T1000 (cell line): Measurements from ENCODE around the gene TBC1D10A.

ENCODE experiments used
- DNase-seq: peaks from one replicate; lab custom pipeline; 2025; ENCODE audit warnings: mixed read lengths; lab: John Stamatoyannopoulos, UW

Gene TBC1D10A

DNA sequence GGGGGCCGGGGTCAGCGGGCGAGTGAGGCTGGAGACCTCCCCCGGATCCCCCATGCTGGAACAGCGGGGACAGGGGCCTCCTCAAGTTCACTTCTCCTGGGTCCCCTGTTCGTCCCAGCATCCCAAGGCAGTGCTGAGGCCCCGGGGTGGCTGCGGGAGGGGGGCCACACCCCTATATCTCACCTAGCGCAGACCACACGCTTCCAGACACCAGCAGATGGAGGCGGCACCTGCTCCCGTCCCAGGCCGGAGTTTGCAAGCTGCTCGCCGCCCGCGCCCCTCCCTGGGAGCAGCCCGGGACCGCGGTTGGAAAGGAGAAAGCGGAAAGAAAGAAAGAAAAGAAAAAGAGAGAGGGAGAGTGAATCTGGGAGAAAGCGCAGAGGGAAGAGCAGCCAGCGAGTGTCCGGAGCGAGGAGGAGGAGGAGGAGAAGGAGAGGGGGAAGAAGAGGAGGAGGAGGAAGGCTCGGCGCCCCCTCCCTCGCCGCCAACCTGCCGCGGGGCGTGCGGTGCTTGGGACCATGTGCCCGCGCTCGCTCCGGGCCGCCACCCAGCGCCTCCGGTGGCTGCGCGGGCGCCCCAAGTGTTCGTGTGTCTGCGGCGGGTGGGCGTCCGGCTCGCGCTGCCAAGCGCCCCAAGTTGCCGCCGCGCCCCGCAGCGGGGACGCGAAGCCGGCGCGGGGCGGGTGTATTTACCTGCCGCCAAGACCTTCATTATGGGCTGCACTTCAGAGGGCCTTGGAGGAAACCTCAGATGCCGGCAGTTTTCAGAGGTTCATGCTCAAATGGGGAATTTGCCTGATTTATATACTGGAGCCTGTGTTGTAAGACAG lies 80.5 kb downstream of the TBC1D10A start, which contains the start of gene LIF:
Gene LIF, minus strand, starts transcription at position 775 of the 829 bp plus-strand sequence. Its CDS starts 64 bp downstream, at position 711.
- DNase-seq: no peak

DNA sequence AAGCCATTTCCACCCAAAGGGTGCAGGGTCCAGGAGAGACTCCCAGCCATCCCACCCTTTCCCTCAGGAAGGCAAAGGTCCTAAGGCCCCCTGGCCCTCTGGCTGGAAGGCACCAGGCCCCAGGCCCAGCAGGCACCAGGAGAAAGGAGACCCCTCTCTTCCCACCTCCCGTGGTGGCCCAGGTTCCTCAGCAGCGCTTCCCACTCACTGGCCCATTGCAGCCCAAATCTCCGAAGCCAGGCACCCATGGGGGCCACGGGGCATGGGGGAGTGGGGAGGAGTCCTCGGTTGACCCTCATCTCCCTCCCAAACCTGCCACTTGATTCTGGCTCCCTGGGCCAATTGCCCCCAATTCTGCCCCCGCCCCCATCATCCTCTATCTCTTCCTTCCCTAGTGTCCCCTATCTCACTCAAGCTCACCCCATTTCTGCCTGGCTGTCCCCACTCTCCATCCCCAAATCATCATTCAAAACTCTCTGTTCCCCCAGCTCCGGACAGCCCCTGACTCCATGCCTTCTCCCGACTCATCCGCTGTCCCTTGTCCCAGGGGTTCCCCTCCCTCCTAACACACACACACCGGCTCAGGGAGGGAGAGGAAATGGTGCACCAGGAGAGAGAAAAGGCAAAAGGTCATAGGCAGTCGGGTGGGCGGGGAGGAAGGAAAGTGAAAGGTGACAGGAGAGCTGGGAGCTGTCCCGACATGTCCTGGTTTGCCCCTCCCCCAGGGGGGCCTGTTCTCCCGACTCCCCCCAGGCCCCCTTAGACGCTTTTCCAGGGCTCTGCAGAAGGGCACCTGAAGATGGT lies 81.4 kb downstream of the TBC1D10A start:
- no peak for DNase-seq

DNA sequence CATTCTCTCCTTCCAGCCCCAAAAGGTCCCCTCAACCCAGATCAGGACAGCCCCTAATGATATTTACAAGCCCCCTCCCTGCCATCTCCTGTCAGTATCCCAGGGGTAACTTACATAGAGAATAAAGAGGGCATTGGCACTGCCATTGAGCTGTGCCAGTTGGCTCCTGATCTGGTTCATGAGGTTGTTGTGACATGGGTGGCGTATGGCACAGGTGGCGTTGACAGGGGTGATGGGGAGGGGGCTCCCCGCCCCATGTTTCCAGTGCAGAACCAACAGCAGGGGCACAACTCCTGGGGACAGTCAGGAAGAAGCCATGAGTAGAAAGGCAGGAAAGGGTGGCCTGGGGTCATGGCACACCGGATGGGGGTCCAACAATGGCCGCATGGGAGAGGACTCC lies 82.1 kb downstream of the TBC1D10A start:
- DNase-seq: no peak

- no peak for DNase-seq
These were observed 82.7 kb downstream of the TBC1D10A start for GRCh38 chr22:30244066-30244465.

- no peak for DNase-seq
These were observed 83.1 kb downstream of the TBC1D10A start for GRCh38 chr22:30243661-30244060.
